Measurements from ENCODE around the gene GTF2H4. TPM values are rescaled to one million over a fixed set of nuclear protein-coding genes. Genes with fewer than 3 reads are reported as not detected.
A peak's percentile ranks its signal among the peaks of the same experiment; 100 is the strongest.
"Not testable (repeated sequence)": the region's sequence is repeated elsewhere in the genome, so short reads cannot be mapped to it uniquely, and the experiment has no call there.

GTF2H4 gene
- polyA plus RNA-seq, 4 donors: 41.7 to 47.1 (median 44.8) TPM

- no peak for DNase-seq (ENCODE audit: low read depth in 4 of 4, low spot score in 3 of 4)
Measured at GRCh38 chr6:30893666-30894065, 14.3 kb upstream of the GTF2H4 start.

- no peak for DNase-seq (ENCODE audit: low read depth in 4 of 4, low spot score in 3 of 4)
Measured at GRCh38 chr6:30894381-30894780, 13.6 kb upstream of the GTF2H4 start.

- no peak for DNase-seq (ENCODE audit: low read depth in 4 of 4, low spot score in 3 of 4)
Measured at GRCh38 chr6:30894935-30895334, 13.1 kb upstream of the GTF2H4 start.

- DNase-seq (ENCODE audit: low read depth in 4 of 4, low spot score in 3 of 4): no peak
Measured at GRCh38 chr6:30895343-30895742, 12.7 kb upstream of the GTF2H4 start.

- DNase-seq (ENCODE audit: low read depth in 4 of 4, low spot score in 3 of 4): no peak
Measured at GRCh38 chr6:30896541-30896940, 11.5 kb upstream of the GTF2H4 start.

- DNase-seq (ENCODE audit: low read depth in 4 of 4, low spot score in 3 of 4): no peak
Measured at GRCh38 chr6:30897882-30898281, 10.1 kb upstream of the GTF2H4 start.

GRCh38 chr6:30898750-30899360, 9.2 kb upstream of the GTF2H4 start:
- DNase-seq (ENCODE audit: low read depth in 4 of 4, low spot score in 3 of 4): no peak

GRCh38 chr6:30900863-30901417, 7.1 kb upstream of the GTF2H4 start:
- DNase-seq (ENCODE audit: low read depth in 4 of 4, low spot score in 3 of 4): no peak

GRCh38 chr6:30901436-30901835, 6.6 kb upstream of the GTF2H4 start:
- no peak for DNase-seq (ENCODE audit: low read depth in 4 of 4, low spot score in 3 of 4)

GRCh38 chr6:30902196-30902595, 5.8 kb upstream of the GTF2H4 start:
- not testable (repeated sequence) for DNase-seq (ENCODE audit: low read depth in 4 of 4, low spot score in 3 of 4)

GRCh38 chr6:30902709-30903108, 5.3 kb upstream of the GTF2H4 start:
- no peak for DNase-seq (ENCODE audit: low read depth in 4 of 4, low spot score in 3 of 4)

GRCh38 chr6:30903236-30903635, 4.8 kb upstream of the GTF2H4 start:
- no peak for DNase-seq (ENCODE audit: low read depth in 4 of 4, low spot score in 3 of 4)

GRCh38 chr6:30907290-30907757, 683 bp upstream of the GTF2H4 start:
- not testable (repeated sequence) for DNase-seq (ENCODE audit: low read depth in 4 of 4, low spot score in 3 of 4)

- DNase-seq (ENCODE audit: low read depth in 4 of 4, low spot score in 3 of 4): no peak
Measured at GRCh38 chr6:30908700-30909099, 693 bp downstream of the GTF2H4 start.

GRCh38 chr6:30910473-30910872, 2.5 kb downstream of the GTF2H4 start:
- DNase-seq (ENCODE audit: low read depth in 4 of 4, low spot score in 3 of 4): not testable (repeated sequence)

- no peak for DNase-seq (ENCODE audit: low read depth in 4 of 4, low spot score in 3 of 4)
Measured at GRCh38 chr6:30912746-30913520, 4.9 kb downstream of the GTF2H4 start.

- DNase-seq (ENCODE audit: low read depth in 4 of 4, low spot score in 3 of 4): peak in 1 of 4 donors; percentile 44
Measured at GRCh38 chr6:30913721-30914075, 5.7 kb downstream of the GTF2H4 start.

- peak; percentile 86 to 93 (median 89) for DNase-seq (ENCODE audit: low read depth in 4 of 4, low spot score in 3 of 4)
Measured at GRCh38 chr6:30914076-30914853, 6.3 kb downstream of the GTF2H4 start, which contains the start of gene VARS2. Gene VARS2 (plus strand): TSS chr6:30914238. CDS start chr6:30914837, 599 bp downstream.

- no peak for DNase-seq (ENCODE audit: low read depth in 4 of 4, low spot score in 3 of 4)
Measured at GRCh38 chr6:30914854-30915590, 7.0 kb downstream of the GTF2H4 start.

GRCh38 chr6:30915591-30915946, 7.6 kb downstream of the GTF2H4 start:
- DNase-seq (ENCODE audit: low read depth in 4 of 4, low spot score in 3 of 4): peak in 3 of 4 donors; percentile 56 to 71 (median 69)

Data from right renal pelvis (tissue), 4 donors.